Measurements from ENCODE around the gene KCNK7. TPM values are rescaled to one million over a fixed set of nuclear protein-coding genes. Genes with fewer than 3 reads are reported as not detected.

The KCNK7 gene
- total and polyA plus RNA-seq, 4 donors, result 0.46 to 2.8 (median 1.3) TPM

- WGBS, 2 donors, result 42 to 51% methylated on average over 13 of the region's 13 CpGs
- H3K9ac ChIP-seq (ENCODE audit: insufficient read depth in 1 of 2, low read length in 2 of 2), result no peak overlapping the region
- H3K36me3 ChIP-seq (ENCODE audit: control insufficient read depth in 4 of 4, insufficient read depth in 4 of 4, low read length in 4 of 4), result peaks cover 0 to 38% (median 10%) of the 10 kb centered on the region in 4 donors
- H3K4me3 ChIP-seq, result no peak overlapping the region
- ATAC-seq (ENCODE audit: insufficient read depth, low FRiP score), result peak; percentile 44
- peaks cover 0 to 12% (median 3%) of the 10 kb centered on the region in 3 donors for H3K27me3 ChIP-seq (ENCODE audit: control insufficient read depth in 3 of 3, insufficient read depth in 3 of 3, low read length in 2 of 3)
- peaks cover 0 to 16% (median 0%) of the 10 kb centered on the region in 5 donors for H3K4me1 ChIP-seq (ENCODE audit: control insufficient read depth in 5 of 5, insufficient read depth in 5 of 5, low read length in 5 of 5)
- no peaks in the 10 kb centered on the region for H3K9me3 ChIP-seq (ENCODE audit: control insufficient read depth in 4 of 4, insufficient read depth in 3 of 4, low read length in 3 of 4)
- peak overlapping the region; percentile 49 to 77 for H3K27ac ChIP-seq (ENCODE audit: low read depth in 1 of 2, low read length in 1 of 2)
- no peak for DNase-seq
- TF ChIP-seq, protein P1, sequence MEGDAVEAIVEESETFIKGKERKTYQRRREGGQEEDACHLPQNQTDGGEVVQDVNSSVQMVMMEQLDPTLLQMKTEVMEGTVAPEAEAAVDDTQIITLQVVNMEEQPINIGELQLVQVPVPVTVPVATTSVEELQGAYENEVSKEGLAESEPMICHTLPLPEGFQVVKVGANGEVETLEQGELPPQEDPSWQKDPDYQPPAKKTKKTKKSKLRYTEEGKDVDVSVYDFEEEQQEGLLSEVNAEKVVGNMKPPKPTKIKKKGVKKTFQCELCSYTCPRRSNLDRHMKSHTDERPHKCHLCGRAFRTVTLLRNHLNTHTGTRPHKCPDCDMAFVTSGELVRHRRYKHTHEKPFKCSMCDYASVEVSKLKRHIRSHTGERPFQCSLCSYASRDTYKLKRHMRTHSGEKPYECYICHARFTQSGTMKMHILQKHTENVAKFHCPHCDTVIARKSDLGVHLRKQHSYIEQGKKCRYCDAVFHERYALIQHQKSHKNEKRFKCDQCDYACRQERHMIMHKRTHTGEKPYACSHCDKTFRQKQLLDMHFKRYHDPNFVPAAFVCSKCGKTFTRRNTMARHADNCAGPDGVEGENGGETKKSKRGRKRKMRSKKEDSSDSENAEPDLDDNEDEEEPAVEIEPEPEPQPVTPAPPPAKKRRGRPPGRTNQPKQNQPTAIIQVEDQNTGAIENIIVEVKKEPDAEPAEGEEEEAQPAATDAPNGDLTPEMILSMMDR (IDR thresholded peaks at IDR 0.05; ENCODE audit: control extremely low read depth, extremely low read depth), result no peak
Observed at GRCh38 chr11:65588199-65589054, 7.2 kb downstream of the KCNK7 start.

GRCh38 chr11:65586676-65587075, 8.9 kb downstream of the KCNK7 start:
- peaks cover 0 to 15% (median 3%) of the 10 kb centered on the region in 3 donors for H3K27me3 ChIP-seq (ENCODE audit: control insufficient read depth in 3 of 3, insufficient read depth in 3 of 3, low read length in 2 of 3)
- H3K9ac ChIP-seq (ENCODE audit: insufficient read depth in 1 of 2, low read length in 2 of 2), result no peak overlapping the region
- ATAC-seq (ENCODE audit: insufficient read depth, low FRiP score), result no peak
- TF ChIP-seq, protein P1 (IDR thresholded peaks at IDR 0.05; ENCODE audit: control extremely low read depth, extremely low read depth), result no peak
- H3K4me3 ChIP-seq, result no peak overlapping the region
- no peaks in the 10 kb centered on the region for H3K9me3 ChIP-seq (ENCODE audit: control insufficient read depth in 4 of 4, insufficient read depth in 3 of 4, low read length in 3 of 4)
- 79% methylated on average over 2 of the region's 2 CpGs for WGBS, 2 donors
- peaks cover 0 to 11% (median 0%) of the 10 kb centered on the region in 5 donors for H3K4me1 ChIP-seq (ENCODE audit: control insufficient read depth in 5 of 5, insufficient read depth in 5 of 5, low read length in 5 of 5)
- H3K36me3 ChIP-seq (ENCODE audit: control insufficient read depth in 4 of 4, insufficient read depth in 4 of 4, low read length in 4 of 4), result peaks cover 0 to 40% (median 13%) of the 10 kb centered on the region in 4 donors
- H3K27ac ChIP-seq (ENCODE audit: low read depth in 1 of 2, low read length in 1 of 2), result peak overlapping the region in 1 of 2 donors; percentile 49
- DNase-seq, result no peak

- H3K9ac ChIP-seq (ENCODE audit: insufficient read depth in 1 of 2, low read length in 2 of 2), result no peak overlapping the region
- ATAC-seq (ENCODE audit: insufficient read depth, low FRiP score) (no peak), DNase-seq (no peak)
- no peak overlapping the region for H3K27ac ChIP-seq (ENCODE audit: low read depth in 1 of 2, low read length in 1 of 2)
- peaks cover 0 to 15% (median 3%) of the 10 kb centered on the region in 3 donors for H3K27me3 ChIP-seq (ENCODE audit: control insufficient read depth in 3 of 3, insufficient read depth in 3 of 3, low read length in 2 of 3)
- H3K4me1 ChIP-seq (ENCODE audit: control insufficient read depth in 5 of 5, insufficient read depth in 5 of 5, low read length in 5 of 5), result peaks cover 0 to 11% (median 0%) of the 10 kb centered on the region in 5 donors
- H3K9me3 ChIP-seq (ENCODE audit: control insufficient read depth in 4 of 4, insufficient read depth in 3 of 4, low read length in 3 of 4), result no peaks in the 10 kb centered on the region
- peaks cover 0 to 44% (median 15%) of the 10 kb centered on the region in 4 donors for H3K36me3 ChIP-seq (ENCODE audit: control insufficient read depth in 4 of 4, insufficient read depth in 4 of 4, low read length in 4 of 4)
- no peak overlapping the region for H3K4me3 ChIP-seq
- 81 to 87% methylated on average over 4 of the region's 4 CpGs for WGBS, 2 donors
- TF ChIP-seq, protein P1 (IDR thresholded peaks at IDR 0.05; ENCODE audit: control extremely low read depth, extremely low read depth), result no peak
Observed at GRCh38 chr11:65586247-65586630, 9.4 kb downstream of the KCNK7 start.
